ENCODE measurements around the gene ZBTB38. TPM values are rescaled to one million over a fixed set of nuclear protein-coding genes. Genes with fewer than 3 reads are reported as not detected.

Gene ZBTB38
- total and polyA plus RNA-seq, 2 of the 13 experiments (the other 11 are each of a cell fraction or from before 2014, with no cell fraction given) = 26.8 to 51.7 TPM

DNA sequence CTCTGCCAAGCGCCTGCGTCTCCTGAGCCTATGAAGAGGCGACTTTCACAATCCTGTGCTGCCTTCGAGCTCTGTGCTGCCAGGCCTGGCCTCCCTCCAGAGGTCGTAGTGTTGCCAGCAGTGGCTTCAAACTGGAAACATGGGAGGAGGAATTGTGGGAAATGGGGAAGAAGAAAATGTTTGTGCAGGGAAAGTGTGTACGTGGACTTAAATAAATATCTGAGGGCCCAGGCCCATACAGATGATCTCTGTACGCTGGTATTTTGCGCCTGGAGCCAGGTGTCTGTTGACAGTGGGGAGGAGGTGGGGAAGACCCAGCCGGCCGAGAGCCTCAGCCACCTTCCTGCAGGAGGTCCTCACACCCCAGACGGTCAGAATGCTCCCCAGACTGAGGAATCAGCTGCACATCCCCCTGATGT is 44.6 kb downstream of the ZBTB38 start (continued):
- TF ChIP-seq, protein P1, sequence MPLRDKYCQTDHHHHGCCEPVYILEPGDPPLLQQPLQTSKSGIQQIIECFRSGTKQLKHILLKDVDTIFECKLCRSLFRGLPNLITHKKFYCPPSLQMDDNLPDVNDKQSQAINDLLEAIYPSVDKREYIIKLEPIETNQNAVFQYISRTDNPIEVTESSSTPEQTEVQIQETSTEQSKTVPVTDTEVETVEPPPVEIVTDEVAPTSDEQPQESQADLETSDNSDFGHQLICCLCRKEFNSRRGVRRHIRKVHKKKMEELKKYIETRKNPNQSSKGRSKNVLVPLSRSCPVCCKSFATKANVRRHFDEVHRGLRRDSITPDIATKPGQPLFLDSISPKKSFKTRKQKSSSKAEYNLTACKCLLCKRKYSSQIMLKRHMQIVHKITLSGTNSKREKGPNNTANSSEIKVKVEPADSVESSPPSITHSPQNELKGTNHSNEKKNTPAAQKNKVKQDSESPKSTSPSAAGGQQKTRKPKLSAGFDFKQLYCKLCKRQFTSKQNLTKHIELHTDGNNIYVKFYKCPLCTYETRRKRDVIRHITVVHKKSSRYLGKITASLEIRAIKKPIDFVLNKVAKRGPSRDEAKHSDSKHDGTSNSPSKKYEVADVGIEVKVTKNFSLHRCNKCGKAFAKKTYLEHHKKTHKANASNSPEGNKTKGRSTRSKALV (CRISPR knock-in tag; IDR thresholded peaks at IDR 0.05) = peak; percentile 62; the same call in 1 of the 2 replicates
- TF ChIP-seq ZNF260 (CRISPR knock-in tag; IDR thresholded peaks at IDR 0.05; ENCODE audit: borderline replicate concordance, low read depth) (no peak), SOX6 (IDR thresholded peaks at IDR 0.05) (no peak), SOX6 (CRISPR knock-in tag; IDR thresholded peaks at IDR 0.05) (peak; percentile 81), ZNF678 (CRISPR knock-in tag; IDR thresholded peaks at IDR 0.05) (no peak), ZBTB38 (CRISPR knock-in tag; IDR thresholded peaks at IDR 0.05) (peak; percentile 83), ZNF143 (CRISPR knock-in tag; IDR thresholded peaks at IDR 0.05) (peak; percentile 88), U2AF1 (optimal IDR thresholded peaks at IDR 0.05; ENCODE audit: low read depth, low read length) (no peak), ZFP41 (CRISPR knock-in tag; IDR thresholded peaks at IDR 0.05; ENCODE audit: borderline replicate concordance) (no peak), KAT2B (IDR thresholded peaks at IDR 0.05; ENCODE audit: borderline replicate concordance, low read depth, low read length) (no peak), ZNF124 (CRISPR knock-in tag; IDR thresholded peaks at IDR 0.05) (no peak), ZFY (CRISPR knock-in tag; IDR thresholded peaks at IDR 0.05) (peak; percentile 81), RAD51 (IDR thresholded peaks at IDR 0.05; ENCODE audit: borderline replicate concordance) (no peak), ZNF546 (CRISPR knock-in tag; conservative IDR thresholded peaks at IDR 0.05) (no peak), TAF15 (IDR thresholded peaks at IDR 0.05; ENCODE audit: low read depth, low read length, poor library complexity, severe bottlenecking) (no peak), SSRP1 (CRISPR knock-in tag; IDR thresholded peaks at IDR 0.05) (0 out of 2 replicates have a peak, but pooled peaks have one; percentile 21), MBD4 (IDR thresholded peaks at IDR 0.05; ENCODE audit: borderline replicate concordance, low read length) (no peak), RBAK (CRISPR knock-in tag; IDR thresholded peaks at IDR 0.05) (no peak)
- TF ChIP-seq, protein P2, sequence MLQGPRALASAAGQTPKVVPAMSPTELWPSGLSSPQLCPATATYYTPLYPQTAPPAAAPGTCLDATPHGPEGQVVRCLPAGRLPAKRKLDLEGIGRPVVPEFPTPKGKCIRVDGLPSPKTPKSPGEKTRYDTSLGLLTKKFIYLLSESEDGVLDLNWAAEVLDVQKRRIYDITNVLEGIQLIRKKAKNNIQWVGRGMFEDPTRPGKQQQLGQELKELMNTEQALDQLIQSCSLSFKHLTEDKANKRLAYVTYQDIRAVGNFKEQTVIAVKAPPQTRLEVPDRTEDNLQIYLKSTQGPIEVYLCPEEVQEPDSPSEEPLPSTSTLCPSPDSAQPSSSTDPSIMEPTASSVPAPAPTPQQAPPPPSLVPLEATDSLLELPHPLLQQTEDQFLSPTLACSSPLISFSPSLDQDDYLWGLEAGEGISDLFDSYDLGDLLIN (CRISPR knock-in tag; IDR thresholded peaks at IDR 0.05; ENCODE audit: borderline replicate concordance) = no peak
- TF ChIP-seq, protein P3, sequence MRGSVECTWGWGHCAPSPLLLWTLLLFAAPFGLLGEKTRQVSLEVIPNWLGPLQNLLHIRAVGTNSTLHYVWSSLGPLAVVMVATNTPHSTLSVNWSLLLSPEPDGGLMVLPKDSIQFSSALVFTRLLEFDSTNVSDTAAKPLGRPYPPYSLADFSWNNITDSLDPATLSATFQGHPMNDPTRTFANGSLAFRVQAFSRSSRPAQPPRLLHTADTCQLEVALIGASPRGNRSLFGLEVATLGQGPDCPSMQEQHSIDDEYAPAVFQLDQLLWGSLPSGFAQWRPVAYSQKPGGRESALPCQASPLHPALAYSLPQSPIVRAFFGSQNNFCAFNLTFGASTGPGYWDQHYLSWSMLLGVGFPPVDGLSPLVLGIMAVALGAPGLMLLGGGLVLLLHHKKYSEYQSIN (CRISPR knock-in tag; IDR thresholded peaks at IDR 0.05; ENCODE audit: borderline replicate concordance) = no peak
- TF ChIP-seq, protein P4, sequence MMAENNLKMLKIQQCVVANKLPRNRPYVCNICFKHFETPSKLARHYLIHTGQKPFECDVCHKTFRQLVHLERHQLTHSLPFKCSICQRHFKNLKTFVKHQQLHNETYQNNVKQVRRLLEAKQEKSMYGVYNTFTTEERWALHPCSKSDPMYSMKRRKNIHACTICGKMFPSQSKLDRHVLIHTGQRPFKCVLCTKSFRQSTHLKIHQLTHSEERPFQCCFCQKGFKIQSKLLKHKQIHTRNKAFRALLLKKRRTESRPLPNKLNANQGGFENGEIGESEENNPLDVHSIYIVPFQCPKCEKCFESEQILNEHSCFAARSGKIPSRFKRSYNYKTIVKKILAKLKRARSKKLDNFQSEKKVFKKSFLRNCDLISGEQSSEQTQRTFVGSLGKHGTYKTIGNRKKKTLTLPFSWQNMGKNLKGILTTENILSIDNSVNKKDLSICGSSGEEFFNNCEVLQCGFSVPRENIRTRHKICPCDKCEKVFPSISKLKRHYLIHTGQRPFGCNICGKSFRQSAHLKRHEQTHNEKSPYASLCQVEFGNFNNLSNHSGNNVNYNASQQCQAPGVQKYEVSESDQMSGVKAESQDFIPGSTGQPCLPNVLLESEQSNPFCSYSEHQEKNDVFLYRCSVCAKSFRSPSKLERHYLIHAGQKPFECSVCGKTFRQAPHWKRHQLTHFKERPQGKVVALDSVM (CRISPR knock-in tag; IDR thresholded peaks at IDR 0.05) = peak; percentile 47; the same call in 1 of the 2 replicates
- TF ChIP-seq, protein P5, sequence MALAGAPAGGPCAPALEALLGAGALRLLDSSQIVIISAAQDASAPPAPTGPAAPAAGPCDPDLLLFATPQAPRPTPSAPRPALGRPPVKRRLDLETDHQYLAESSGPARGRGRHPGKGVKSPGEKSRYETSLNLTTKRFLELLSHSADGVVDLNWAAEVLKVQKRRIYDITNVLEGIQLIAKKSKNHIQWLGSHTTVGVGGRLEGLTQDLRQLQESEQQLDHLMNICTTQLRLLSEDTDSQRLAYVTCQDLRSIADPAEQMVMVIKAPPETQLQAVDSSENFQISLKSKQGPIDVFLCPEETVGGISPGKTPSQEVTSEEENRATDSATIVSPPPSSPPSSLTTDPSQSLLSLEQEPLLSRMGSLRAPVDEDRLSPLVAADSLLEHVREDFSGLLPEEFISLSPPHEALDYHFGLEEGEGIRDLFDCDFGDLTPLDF (CRISPR knock-in tag; IDR thresholded peaks at IDR 0.05) = no peak
- TF ChIP-seq, protein P6, sequence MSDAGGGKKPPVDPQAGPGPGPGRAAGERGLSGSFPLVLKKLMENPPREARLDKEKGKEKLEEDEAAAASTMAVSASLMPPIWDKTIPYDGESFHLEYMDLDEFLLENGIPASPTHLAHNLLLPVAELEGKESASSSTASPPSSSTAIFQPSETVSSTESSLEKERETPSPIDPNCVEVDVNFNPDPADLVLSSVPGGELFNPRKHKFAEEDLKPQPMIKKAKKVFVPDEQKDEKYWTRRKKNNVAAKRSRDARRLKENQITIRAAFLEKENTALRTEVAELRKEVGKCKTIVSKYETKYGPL (CRISPR knock-in tag; IDR thresholded peaks at IDR 0.05) = no peak

Measured in HepG2 (cell line).